Epidermal melanocyte (primary cell): ENCODE results near the gene VAV3.

ENCODE experiments used
- DNase-seq: peaks from one replicate; pipeline ENCODE4 v3.0.0; 2011; ENCODE audit warnings: low spot score; ENCODE audit not compliant: insufficient read length

Gene VAV3

DNA sequence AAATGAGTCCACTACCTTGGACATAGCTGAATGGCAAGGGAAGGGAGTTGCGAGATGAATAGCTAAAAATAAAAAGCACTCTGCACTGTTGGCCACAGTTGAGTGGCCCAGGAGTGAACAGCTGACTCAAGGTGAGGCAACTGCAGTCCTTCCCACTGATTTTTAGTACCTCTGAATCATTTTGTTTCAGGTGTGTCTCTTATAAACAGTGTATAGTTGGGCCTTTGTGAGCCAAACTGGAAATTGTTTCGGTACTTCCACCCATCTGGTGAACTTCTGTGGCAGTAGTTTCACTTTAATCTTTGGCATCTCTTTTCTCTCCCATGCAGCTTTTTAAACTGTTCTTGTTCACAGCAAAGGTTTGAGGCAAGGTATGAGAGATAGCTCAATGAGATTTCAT, 122.7 kb downstream of the VAV3 start:
- DNase-seq, result no peak

DNA sequence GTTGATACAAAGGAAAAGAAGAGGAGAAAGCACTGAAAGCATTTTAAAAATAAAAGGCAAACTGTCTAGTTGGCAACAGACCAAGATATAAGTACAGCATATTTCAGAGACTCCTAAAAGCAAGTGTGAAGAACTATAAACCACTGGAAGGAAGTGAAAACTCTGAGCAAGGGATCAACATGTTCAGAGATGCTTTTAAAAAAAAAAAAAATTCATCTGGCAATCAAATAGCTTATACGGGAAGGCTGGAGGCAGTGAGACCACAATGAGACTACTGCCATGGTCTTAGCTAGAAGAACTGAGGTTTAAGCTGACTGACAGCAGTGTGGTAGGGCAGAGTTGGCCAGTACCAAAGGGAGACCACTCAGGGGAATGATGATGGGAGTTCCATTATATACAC, 124.3 kb downstream of the VAV3 start:
- no peak for DNase-seq

DNA sequence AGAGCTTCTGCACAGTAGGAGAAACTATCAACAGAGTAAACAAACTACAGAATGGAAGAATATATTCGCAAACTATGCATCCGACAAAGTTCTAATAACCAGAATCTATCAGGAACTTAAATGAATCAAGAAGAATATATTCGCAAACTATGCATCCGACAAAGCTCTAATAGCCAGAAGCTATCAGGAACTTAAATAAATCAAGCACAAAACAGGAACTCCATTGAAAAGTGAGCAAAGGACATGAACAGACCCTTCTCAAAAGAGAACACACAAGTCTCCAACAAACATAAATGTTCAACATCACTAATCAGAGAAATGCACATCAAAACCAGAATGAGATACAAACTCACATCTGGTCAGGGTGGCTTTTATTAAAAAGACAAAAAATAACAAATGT, 126.9 kb downstream of the VAV3 start:
- DNase-seq, result no peak

GRCh38 chr1:107835151-107835670, 129.8 kb downstream of the VAV3 start:
- DNase-seq, result no peak

GRCh38 chr1:107833061-107833460, 131.9 kb downstream of the VAV3 start:
- DNase-seq, result no peak

DNA sequence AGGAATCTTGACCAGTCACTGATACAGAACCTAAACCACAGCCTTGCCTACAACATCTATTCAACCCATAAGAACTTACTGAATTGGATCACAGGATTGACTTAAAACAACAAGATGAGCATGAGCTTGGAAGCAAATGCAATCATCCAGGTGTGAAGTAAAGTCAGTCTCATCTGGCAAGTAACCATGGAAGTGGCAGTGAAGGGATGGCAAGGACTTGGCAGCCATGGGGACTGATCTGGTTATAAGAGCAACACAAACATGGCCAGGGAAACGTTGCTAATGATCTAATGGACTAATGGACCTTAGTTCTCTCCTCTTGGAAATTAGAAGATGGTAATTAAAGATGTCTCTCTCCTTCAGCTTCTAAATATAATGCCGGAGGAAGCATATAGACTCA, 133.1 kb downstream of the VAV3 start:
- no peak for DNase-seq

DNA sequence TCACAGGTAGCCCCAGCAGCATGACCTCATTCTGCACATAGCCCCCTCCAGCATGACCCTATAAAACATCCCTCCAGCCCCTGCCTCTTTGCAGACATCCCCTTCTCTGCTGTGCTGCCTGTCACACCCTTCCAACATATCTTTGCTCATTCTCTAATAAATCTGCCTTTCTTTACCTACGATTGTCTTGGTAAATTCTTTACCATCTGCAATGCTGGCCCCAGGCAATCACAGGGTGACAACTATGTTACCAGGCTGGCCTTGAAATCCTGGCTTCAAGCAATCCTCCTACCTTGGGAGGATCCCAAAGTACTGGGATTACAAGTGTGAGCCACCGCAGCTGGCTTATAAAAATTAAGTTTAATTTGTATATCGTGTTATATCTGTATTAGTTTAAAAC, 134.5 kb downstream of the VAV3 start:
- DNase-seq, result no peak

DNA sequence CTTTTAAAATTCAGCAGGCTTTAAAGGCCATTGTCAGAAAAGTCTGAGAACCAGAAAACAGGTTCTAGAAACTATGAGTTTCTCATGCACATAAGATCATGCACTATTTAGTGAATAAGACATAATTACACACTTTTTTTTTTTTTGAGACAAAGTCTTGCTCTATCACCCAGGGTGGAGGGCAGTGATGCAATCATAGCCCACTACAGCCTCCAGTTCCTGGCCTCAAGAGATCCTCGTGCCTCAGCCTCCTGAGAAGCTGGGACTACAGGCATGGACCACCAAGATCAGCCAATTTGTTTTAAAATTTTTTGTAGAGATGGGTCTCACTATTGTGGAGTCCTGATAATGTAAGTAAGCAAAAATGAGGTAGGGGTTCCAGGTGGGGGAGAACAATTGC, 134.9 kb downstream of the VAV3 start:
- no peak for DNase-seq

GRCh38 chr1:107829036-107829770, 135.8 kb downstream of the VAV3 start:
- DNase-seq, result peak; percentile 33

GRCh38 chr1:107824946-107825345, 140.0 kb downstream of the VAV3 start:
- no peak for DNase-seq

DNA sequence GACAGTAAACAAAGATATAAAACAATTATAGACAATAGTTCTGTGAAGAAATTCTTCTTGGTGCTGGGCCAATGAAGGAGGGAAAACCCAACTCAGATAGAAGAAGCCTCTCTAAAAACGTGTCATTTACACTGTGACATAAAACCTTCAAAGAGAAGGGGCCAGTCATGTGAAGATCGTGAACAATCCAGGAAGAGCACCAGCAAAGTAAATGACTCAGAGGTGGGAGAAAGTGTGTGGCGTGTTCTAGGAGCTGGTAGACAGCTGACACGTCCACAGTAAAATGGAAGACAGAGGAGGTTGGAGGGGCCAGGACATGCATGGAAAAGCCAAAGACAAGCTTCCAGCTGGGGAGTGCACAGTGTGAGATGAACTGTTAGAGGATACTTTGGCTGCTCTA, 143.6 kb downstream of the VAV3 start:
- no peak for DNase-seq

DNA sequence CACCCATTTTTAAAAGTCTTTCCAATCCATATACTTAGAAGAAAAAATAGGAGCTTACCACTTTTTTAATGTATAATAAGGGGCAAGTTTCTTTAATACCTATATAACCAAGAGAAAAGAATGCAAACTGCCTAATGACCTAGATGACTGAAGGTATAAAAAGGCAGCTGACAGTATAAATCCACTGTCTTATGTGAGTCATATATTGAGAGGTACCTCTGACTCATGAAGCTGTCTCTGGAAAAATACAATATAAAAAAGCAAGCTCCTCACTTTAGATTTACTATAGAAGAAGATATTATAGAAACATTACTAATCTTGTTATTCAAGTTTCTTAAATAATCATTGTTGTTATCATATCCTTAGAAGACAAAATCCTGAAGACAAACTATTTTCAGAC, 144.2 kb downstream of the VAV3 start:
- no peak for DNase-seq

DNA sequence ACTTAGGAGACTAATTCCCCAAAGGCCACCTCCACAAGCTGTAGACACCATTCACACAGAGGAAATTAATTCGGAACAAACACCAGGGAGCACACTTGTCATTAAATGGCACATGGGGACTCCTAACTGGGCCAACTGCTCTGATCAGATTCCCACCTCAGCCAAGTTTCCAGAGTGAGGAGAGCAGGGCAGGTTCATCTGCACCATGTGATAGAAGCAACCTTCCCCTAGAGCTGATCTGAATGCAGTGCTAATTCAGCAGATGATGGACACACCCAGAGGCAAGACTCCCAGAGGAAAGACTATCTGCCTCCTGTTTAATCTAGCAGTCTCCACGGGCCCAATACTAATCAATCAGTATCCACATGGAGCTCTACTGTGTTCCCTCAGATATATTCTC, 147.0 kb downstream of the VAV3 start:
- DNase-seq, result no peak

DNA sequence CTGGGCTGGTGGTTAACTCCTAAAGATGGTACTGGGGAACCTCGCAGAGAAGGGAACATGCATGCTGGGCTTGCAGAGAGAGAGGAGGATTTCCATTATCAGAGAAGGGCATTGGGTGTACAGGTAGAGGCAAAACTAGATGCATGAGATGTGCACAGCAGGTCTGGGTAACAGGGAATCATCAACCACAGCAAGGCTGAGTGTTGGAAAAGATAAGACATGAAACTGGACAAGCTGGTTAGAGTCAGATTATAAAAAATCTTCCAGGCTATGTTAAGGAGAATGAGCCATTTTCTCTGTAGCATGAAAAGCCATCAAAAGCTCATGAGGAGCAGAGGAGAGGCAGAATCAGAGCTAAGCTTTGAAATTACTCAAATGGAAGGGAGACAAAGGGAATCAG, 147.8 kb downstream of the VAV3 start:
- DNase-seq, result no peak

GRCh38 chr1:107810291-107810951, 154.6 kb downstream of the VAV3 start:
- no peak for DNase-seq

- no peak for DNase-seq
Observed at GRCh38 chr1:107807855-107808254, 157.1 kb downstream of the VAV3 start.

DNA sequence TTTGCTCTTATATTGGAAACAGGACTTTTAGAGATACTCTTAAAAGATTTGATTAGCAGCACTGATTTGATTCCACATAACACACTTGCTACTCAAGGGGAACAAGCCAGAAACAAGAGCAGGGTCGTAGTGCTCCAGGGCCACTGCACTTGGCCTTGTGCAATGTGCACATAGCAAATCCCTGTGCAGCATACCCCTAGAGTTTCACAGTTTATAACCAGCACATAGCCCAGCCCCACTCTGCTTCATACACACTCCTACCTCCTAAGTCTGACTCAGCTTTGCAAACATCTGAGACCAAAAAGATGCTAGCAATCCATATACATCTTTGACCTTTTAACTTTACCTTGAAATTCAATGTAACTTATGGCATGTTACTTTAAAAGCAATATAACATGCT, 157.6 kb downstream of the VAV3 start:
- no peak for DNase-seq

GRCh38 chr1:107806902-107807301, 158.1 kb downstream of the VAV3 start:
- DNase-seq, result no peak

DNA sequence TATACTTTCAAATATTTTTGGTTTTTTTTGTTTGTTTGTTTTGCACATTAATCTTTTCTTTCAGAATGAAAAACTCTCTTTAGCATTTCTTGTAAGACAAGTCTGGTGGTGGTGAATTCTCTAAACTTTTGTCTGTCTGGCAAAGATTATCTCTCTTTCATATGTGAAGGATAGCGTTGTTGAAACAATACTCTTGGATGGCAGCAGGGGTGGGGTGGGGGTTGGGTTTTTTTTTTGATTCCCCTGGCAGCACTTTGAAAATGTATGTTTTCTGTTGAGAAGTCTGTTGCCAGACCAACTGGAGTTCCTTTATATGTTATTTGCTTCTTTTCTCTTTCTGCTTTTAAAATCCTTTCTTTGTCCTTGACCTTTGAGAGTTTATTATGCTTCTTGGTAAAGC, 160.2 kb downstream of the VAV3 start:
- DNase-seq, result no peak

DNA sequence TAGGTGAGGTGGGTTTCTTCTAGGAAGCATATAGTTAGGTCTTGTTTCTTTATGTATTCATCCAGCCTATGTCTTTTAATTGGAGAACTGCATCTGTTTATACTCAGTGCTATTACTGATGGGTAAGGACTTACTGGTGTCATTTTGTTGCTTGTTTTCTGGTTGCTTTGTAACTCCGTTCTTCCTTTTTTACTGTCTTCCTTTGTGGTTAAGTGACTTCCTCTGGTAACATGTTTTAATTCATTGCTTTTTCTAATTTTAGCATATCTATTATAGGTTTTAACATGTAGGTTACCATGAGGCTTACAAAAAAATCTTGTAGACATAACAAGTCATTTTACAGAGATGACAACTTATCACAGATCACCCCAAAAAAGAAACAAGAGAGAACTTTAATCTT, 160.8 kb downstream of the VAV3 start:
- no peak for DNase-seq

GRCh38 chr1:107803579-107803978, 161.4 kb downstream of the VAV3 start:
- no peak for DNase-seq

DNA sequence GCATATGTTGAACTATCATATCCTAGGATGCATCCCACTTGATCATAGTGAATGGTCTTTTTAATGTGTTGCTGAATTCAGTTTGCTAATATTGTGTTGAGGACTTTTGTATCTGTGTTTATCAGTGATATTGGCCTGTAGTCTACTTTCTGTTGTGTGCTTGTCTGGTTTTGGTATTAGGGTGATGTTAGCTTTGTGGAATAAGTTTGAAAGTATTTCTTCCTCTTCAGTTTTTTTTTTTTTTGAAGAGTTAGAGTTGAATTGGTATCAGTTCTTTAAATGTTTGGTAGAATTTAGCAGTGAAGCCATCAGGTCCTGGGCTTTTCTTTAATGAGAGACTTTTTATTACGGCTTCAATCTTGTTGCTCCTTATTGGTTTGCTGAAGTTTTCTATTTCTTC, 162.3 kb downstream of the VAV3 start:
- DNase-seq, result no peak

DNA sequence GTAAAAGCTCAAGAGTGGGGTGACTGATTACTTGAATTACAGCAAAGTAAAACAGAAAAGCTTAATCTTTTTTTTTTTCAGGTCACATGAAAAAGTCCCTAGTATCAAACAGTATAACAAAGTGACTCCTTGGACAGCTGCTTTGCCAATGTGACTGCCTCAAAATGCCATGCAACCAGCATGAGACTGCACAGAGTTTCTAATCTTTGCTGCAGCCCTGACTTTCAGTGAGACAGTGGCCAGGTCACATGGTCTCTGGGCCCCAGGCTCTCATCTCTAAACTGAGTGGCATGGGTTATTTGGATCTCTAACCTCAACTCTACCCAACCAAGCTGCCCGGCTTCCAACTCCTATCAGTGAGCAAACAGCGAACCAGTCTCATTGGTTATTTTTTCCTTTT, 169.0 kb downstream of the VAV3 start:
- DNase-seq, result no peak
